GM23338 (cell line): ENCODE data around the gene SSTR4. TPM values are rescaled to one million over a fixed set of nuclear protein-coding genes. Genes with fewer than 3 reads are reported as not detected.
A peak's percentile ranks its signal among the peaks of the same experiment; 100 is the strongest.

ENCODE experiments used
- ATAC-seq: fragments of 200-7000 bp; cut with Tn5 transposase; 3 replicates; pipeline ENCODE4 v1.9.1; 2020
- DNase-seq: peaks from one replicate; pipeline ENCODE4 v3.0.0-alpha.2; 2015; ENCODE audit warnings: low spot score
- H2AFZ ChIP-seq: fragments of 200-600 bp; sonication (generic); 2 replicates; pipeline ENCODE4 v1.8.0; 2016; ENCODE audit warnings: antibody characterized with exemption, mild to moderate bottlenecking, moderate library complexity
- H3F3A ChIP-seq: fragments of 200-600 bp; sonication (generic); replicated peaks from 2 replicates; pipeline ENCODE4 v1.8.0; 2017; ENCODE audit warnings: antibody characterized with exemption, mixed run types, low read depth
- H3K27ac ChIP-seq: fragments of 200-600 bp; sonication (generic); 2 replicates; pipeline ENCODE4 v1.6.1; 2016; ENCODE audit warnings: low read depth
- H3K27me3 ChIP-seq: fragments of 200-600 bp; sonication (generic); 2 replicates; pipeline ENCODE4 v1.8.0; 2016; ENCODE audit warnings: mild to moderate bottlenecking, mixed run types, moderate library complexity; ENCODE audit not compliant: insufficient read depth
- H3K36me3 ChIP-seq: fragments of 200-600 bp; sonication (generic); 2 replicates; pipeline ENCODE4 v1.8.0; 2016; ENCODE audit warnings: mild to moderate bottlenecking; ENCODE audit not compliant: insufficient read depth
- H3K4me1 ChIP-seq: fragments of 200-600 bp; sonication (generic); 2 replicates; pipeline ENCODE4 v1.8.0; 2016; ENCODE audit warnings: mild to moderate bottlenecking, moderate library complexity; ENCODE audit not compliant: insufficient read depth
- H3K4me2 ChIP-seq: fragments of 200-600 bp; sonication (generic); 2 replicates; pipeline ENCODE4 v1.7.1; 2017; ENCODE audit warnings: mixed run types
- H3K4me3 ChIP-seq: fragments of 200-600 bp; sonication (generic); 2 replicates; pipeline ENCODE4 v1.6.1; 2016; ENCODE audit warnings: mixed run types
- H3K79me2 ChIP-seq: fragments of 200-600 bp; sonication (generic); replicated peaks from 2 replicates; pipeline ENCODE4 v1.8.0; 2017; ENCODE audit warnings: mild to moderate bottlenecking; ENCODE audit not compliant: insufficient read depth
- H3K9me2 ChIP-seq: fragments of 200-600 bp; sonication (generic); 2 replicates; pipeline ENCODE4 v1.8.0; 2017; ENCODE audit not compliant: insufficient read depth
- H4K20me1 ChIP-seq: fragments of 200-600 bp; sonication (generic); replicated peaks from 2 replicates; pipeline ENCODE4 v1.8.0; 2017; ENCODE audit warnings: mild to moderate bottlenecking; ENCODE audit not compliant: insufficient read depth
- H3K27ac Mint-ChIP-seq: 2 replicates; pipeline ENCODE4 v1.8.0; 2020; ENCODE audit warnings: inconsistent platforms, mild to moderate bottlenecking, moderate library complexity, mixed read lengths
- H3K27me3 Mint-ChIP-seq: 3 replicates; pipeline ENCODE4 v1.8.0; 2022; ENCODE audit warnings: low read depth, mild to moderate bottlenecking, moderate library complexity, mixed read lengths, inconsistent platforms; ENCODE audit not compliant: insufficient read depth, poor library complexity
- H3K36me3 Mint-ChIP-seq: 3 replicates; pipeline ENCODE4 v1.8.0; 2021; ENCODE audit warnings: low read depth, mild to moderate bottlenecking, inconsistent platforms, moderate library complexity, mixed read lengths
- H3K4me1 Mint-ChIP-seq: 3 replicates; pipeline ENCODE4 v1.8.0; 2020; ENCODE audit warnings: mild to moderate bottlenecking, inconsistent platforms, mixed read lengths
- H3K4me3 Mint-ChIP-seq: 3 replicates; pipeline ENCODE4 v1.8.0; 2021; ENCODE audit warnings: moderate library complexity, mild to moderate bottlenecking, inconsistent platforms, mixed read lengths
- H3K9me3 Mint-ChIP-seq: 3 replicates; pipeline ENCODE4 v1.8.0; 2020; ENCODE audit warnings: moderate library complexity, mild to moderate bottlenecking, inconsistent platforms, mixed read lengths
- CTCF ChIP-seq, 2 experiments: fragments of 200-600 bp in 1 of 2; sonication (generic) in 1 of 2; conservative IDR thresholded peaks; 2 replicates each; pipeline versions ENCODE4 v1.5.1 to v1.6.1; 2016 to 2017; ENCODE audit warnings: antibody characterized with exemption in 2 of 2, low read depth in 2 of 2, mild to moderate bottlenecking in 2 of 2, moderate library complexity in 1 of 2
- ETS1 ChIP-seq: IDR thresholded peaks from 2 replicates; pipeline ENCODE4 v1.6.1; 2016; ENCODE audit warnings: antibody characterized with exemption
- JUNB ChIP-seq: IDR thresholded peaks from one replicate; pipeline ENCODE4 v1.6.1; 2016; ENCODE audit warnings: antibody characterized with exemption; ENCODE audit not compliant: unreplicated experiment
- NANOG ChIP-seq: IDR thresholded peaks from 2 replicates; pipeline ENCODE4 v1.6.1; 2016; ENCODE audit warnings: antibody characterized with exemption, borderline replicate concordance
- REST ChIP-seq: IDR thresholded peaks from one replicate; pipeline ENCODE4 v1.6.1; 2018; ENCODE audit warnings: antibody characterized with exemption; ENCODE audit not compliant: unreplicated experiment
- STAT1 ChIP-seq: IDR thresholded peaks from one replicate; pipeline ENCODE4 v1.6.1; 2016; ENCODE audit warnings: antibody characterized with exemption; ENCODE audit not compliant: unreplicated experiment
- ZNF114 ChIP-seq: fragments of 250-450 bp; sonication (Bioruptor Pico); IDR thresholded peaks from 2 replicates; pipeline ENCODE4 v1.5.0; 2020; ENCODE audit warnings: mild to moderate bottlenecking, moderate library complexity
- ZNF331 ChIP-seq: fragments of 250-450 bp; sonication (Bioruptor Pico); IDR thresholded peaks from 2 replicates; pipeline ENCODE4 v1.5.0; 2020; ENCODE audit warnings: low read depth, mild to moderate bottlenecking, moderate library complexity
- ZNF462 ChIP-seq: fragments of 250-450 bp; sonication (Bioruptor Pico); IDR thresholded peaks from 2 replicates; pipeline ENCODE4 v1.5.0; 2020; ENCODE audit warnings: mild to moderate bottlenecking, moderate library complexity
- polyA plus RNA-seq: library from polyadenylated mRNA; unstranded; fragments of >200 nt; fragmentation: Nextera tagmentation; extraction: Ambion mirVana; gene quantifications from 2 replicates; pipeline ENCODE4 v1.2.1, GENCODE V29; 2016
- total RNA-seq: library from RNA; depleted of rRNA; stranded (reverse); fragments of >200 nt; shearing (Covaris generic); gene quantifications from 2 replicates; pipeline ENCODE4 v1.2.3, GENCODE V29; 2014

Gene SSTR4
- total and polyA plus RNA-seq, 2 experiments from 2014 or later: not detected

- TF ChIP-seq REST: no peak
- no peak for TF ChIP-seq NANOG
- TF ChIP-seq ZNF114: no peak
- TF ChIP-seq JUNB: no peak
- TF ChIP-seq ZNF331 (CRISPR knock-in tag): no peak
- no peak for TF ChIP-seq STAT1
Observed at GRCh38 chr20:23078351-23079015, 43.4 kb downstream of the SSTR4 start (continued).

- no peaks in the 10 kb centered on the region for H4K20me1 ChIP-seq
- no peaks in the 10 kb centered on the region for H3K36me3 Mint-ChIP-seq
- TF ChIP-seq CTCF (conservative IDR thresholded peaks at IDR 0.05; ENCODE audit: low read depth in 2 of 2) (peak; percentile 79 to 81), ETS1 (no peak), ZNF462 (CRISPR knock-in tag) (no peak)
- H3K4me3 Mint-ChIP-seq: no peak overlapping the region
- H2AFZ ChIP-seq: no peak overlapping the region
- ATAC-seq (peak; percentile 90), DNase-seq (peak; percentile 73)
- H3K27me3 Mint-ChIP-seq: peaks cover 5% of the 10 kb centered on the region
- no peaks in the 10 kb centered on the region for H3K27me3 ChIP-seq
- no peak overlapping the region for H3K4me3 ChIP-seq
- peaks cover 4% of the 10 kb centered on the region; the same call in 1 of the 2 replicates for H3K4me1 ChIP-seq
- H3K4me1 Mint-ChIP-seq: peaks cover 27% of the 10 kb centered on the region
- H3K27ac ChIP-seq: no peak overlapping the region
- no peaks in the 10 kb centered on the region for H3K79me2 ChIP-seq
- H3F3A ChIP-seq: no peaks in the 10 kb centered on the region
- H3K9me3 Mint-ChIP-seq: no peaks in the 10 kb centered on the region
- H3K36me3 ChIP-seq: no peaks in the 10 kb centered on the region
- no peak overlapping the region for H3K27ac Mint-ChIP-seq
- no peaks in the 10 kb centered on the region for H3K9me2 ChIP-seq
- H3K4me2 ChIP-seq: no peak overlapping the region
Observed at GRCh38 chr20:23079016-23079351, 43.9 kb downstream of the SSTR4 start.
